MM.1S (cell line): ENCODE results near the gene PADI4.

Experiments
- DNase-seq: peaks from one replicate; pipeline ENCODE4 v3.0.0-alpha.2; 2015
- H2AFZ ChIP-seq: fragments of 300-600 bp; sonication (generic); 2 replicates; pipeline ENCODE4 v1.6.0; 2016; ENCODE audit warnings: antibody characterized with exemption, low read length
- H3F3A ChIP-seq: fragments of 300-600 bp; sonication (generic); 2 replicates; pipeline ENCODE4 v1.6.1; 2016; ENCODE audit warnings: mild to moderate bottlenecking, antibody characterized with exemption, low read length, moderate library complexity, mixed read lengths; ENCODE audit not compliant: insufficient read depth
- H3K27ac ChIP-seq: fragments of 300-600 bp; sonication (generic); 2 replicates; pipeline ENCODE4 v1.5.1; 2016; ENCODE audit warnings: mild to moderate bottlenecking, low read length
- H3K27me3 ChIP-seq: fragments of 300-600 bp; sonication (generic); replicated peaks from 2 replicates; pipeline ENCODE4 v1.6.0; 2016; ENCODE audit warnings: low read length; ENCODE audit not compliant: insufficient read depth
- H3K36me3 ChIP-seq: fragments of 300-600 bp; sonication (generic); replicated peaks from 2 replicates; pipeline ENCODE4 v1.6.1; 2016; ENCODE audit warnings: mild to moderate bottlenecking, low read length, mixed read lengths; ENCODE audit not compliant: insufficient read depth
- H3K4me1 ChIP-seq: fragments of 300-600 bp; sonication (generic); 2 replicates; pipeline ENCODE4 v1.6.1; 2016; ENCODE audit warnings: low read length, mixed read lengths
- H3K4me2 ChIP-seq: fragments of 300-600 bp; sonication (generic); 2 replicates; pipeline ENCODE4 v1.6.0; 2016; ENCODE audit warnings: low read depth, low read length
- H3K4me3 ChIP-seq: fragments of 300-600 bp; sonication (generic); 2 replicates; pipeline ENCODE4 v1.5.1; 2016; ENCODE audit warnings: low read length, mixed read lengths
- H3K79me2 ChIP-seq: fragments of 300-600 bp; sonication (generic); 2 replicates; pipeline ENCODE4 v1.6.1; 2016; ENCODE audit warnings: mixed run types, low read length, mixed read lengths
- H3K9ac ChIP-seq: fragments of 300-600 bp; sonication (generic); 2 replicates; pipeline ENCODE4 v1.6.1; 2016; ENCODE audit warnings: low read length, mixed read lengths
- H3K9me2 ChIP-seq: fragments of 300-600 bp; sonication (generic); replicated peaks from 2 replicates; pipeline ENCODE4 v1.6.1; 2016; ENCODE audit warnings: mild to moderate bottlenecking, low read length, mixed read lengths; ENCODE audit not compliant: insufficient read depth
- H3K9me3 ChIP-seq: fragments of 300-600 bp; sonication (generic); replicated peaks from 2 replicates; pipeline ENCODE4 v1.6.1; 2016; ENCODE audit warnings: mild to moderate bottlenecking, low read length, mixed read lengths; ENCODE audit not compliant: insufficient read depth
- H4K20me1 ChIP-seq: fragments of 300-600 bp; sonication (generic); 2 replicates; pipeline ENCODE4 v1.6.1; 2016; ENCODE audit warnings: mild to moderate bottlenecking, low read length, moderate library complexity, mixed read lengths; ENCODE audit not compliant: insufficient read depth
- EZH2 ChIP-seq: fragments of 300-600 bp; sonication (generic); optimal IDR thresholded peaks from 2 replicates; pipeline ENCODE3; 2017; ENCODE audit warnings: low read depth, mild to moderate bottlenecking, antibody characterized with exemption, low read length, mixed read lengths
- EZH2phosphoT487 ChIP-seq: fragments of 300-600 bp; sonication (generic); IDR thresholded peaks from 2 replicates; pipeline ENCODE4 v1.6.1; 2018; ENCODE audit warnings: antibody characterized with exemption, low read length
- TF ChIP-seq, protein P1 (sequence below): fragments of 300-600 bp; sonication (generic); IDR thresholded peaks from 2 replicates; pipeline ENCODE4 v1.5.1; 2016; ENCODE audit warnings: antibody characterized with exemption, low read length, mixed read lengths

Gene PADI4

GRCh38 chr1:17314491-17314971 is 6.5 kb downstream of the PADI4 start:
- no peak overlapping the region for H3K27ac ChIP-seq
- H2AFZ ChIP-seq: no peak overlapping the region
- no peak overlapping the region for H3K9ac ChIP-seq
- no peak overlapping the region for H3K4me2 ChIP-seq
- H3K4me1 ChIP-seq: no peaks in the 10 kb centered on the region
- no peak overlapping the region for H3K4me3 ChIP-seq
- no peak for DNase-seq
- H3K27me3 ChIP-seq: peaks cover 82% of the 10 kb centered on the region
- TF ChIP-seq, protein P1, sequence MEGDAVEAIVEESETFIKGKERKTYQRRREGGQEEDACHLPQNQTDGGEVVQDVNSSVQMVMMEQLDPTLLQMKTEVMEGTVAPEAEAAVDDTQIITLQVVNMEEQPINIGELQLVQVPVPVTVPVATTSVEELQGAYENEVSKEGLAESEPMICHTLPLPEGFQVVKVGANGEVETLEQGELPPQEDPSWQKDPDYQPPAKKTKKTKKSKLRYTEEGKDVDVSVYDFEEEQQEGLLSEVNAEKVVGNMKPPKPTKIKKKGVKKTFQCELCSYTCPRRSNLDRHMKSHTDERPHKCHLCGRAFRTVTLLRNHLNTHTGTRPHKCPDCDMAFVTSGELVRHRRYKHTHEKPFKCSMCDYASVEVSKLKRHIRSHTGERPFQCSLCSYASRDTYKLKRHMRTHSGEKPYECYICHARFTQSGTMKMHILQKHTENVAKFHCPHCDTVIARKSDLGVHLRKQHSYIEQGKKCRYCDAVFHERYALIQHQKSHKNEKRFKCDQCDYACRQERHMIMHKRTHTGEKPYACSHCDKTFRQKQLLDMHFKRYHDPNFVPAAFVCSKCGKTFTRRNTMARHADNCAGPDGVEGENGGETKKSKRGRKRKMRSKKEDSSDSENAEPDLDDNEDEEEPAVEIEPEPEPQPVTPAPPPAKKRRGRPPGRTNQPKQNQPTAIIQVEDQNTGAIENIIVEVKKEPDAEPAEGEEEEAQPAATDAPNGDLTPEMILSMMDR: no peak
- TF ChIP-seq EZH2 (no peak), EZH2phosphoT487 (no peak)
- H3K36me3 ChIP-seq: no peaks in the 10 kb centered on the region
- H3F3A ChIP-seq: no peaks in the 10 kb centered on the region
- no peaks in the 10 kb centered on the region for H4K20me1 ChIP-seq
- no peaks in the 10 kb centered on the region for H3K9me2 ChIP-seq
- no peaks in the 10 kb centered on the region for H3K9me3 ChIP-seq
- no peaks in the 10 kb centered on the region for H3K79me2 ChIP-seq

- DNase-seq: no peak
- Histone ChIP-seq H3F3A (no peaks in the 10 kb centered on the region), H3K27me3 (peaks cover 82% of the 10 kb centered on the region)
These were observed 7.6 kb downstream of the PADI4 start for GRCh38 chr1:17315542-17316130.

GRCh38 chr1:17316704-17317103 is 8.7 kb downstream of the PADI4 start:
- no peak overlapping the region for H3K4me3 ChIP-seq
- peaks cover 88% of the 10 kb centered on the region for H3K27me3 ChIP-seq
- no peak overlapping the region for H2AFZ ChIP-seq
- H4K20me1 ChIP-seq: no peaks in the 10 kb centered on the region
- no peak for DNase-seq
- TF ChIP-seq, protein P1: no peak
- TF ChIP-seq EZH2phosphoT487 (no peak), EZH2 (no peak)
- no peaks in the 10 kb centered on the region for H3K79me2 ChIP-seq
- H3K9me3 ChIP-seq: no peaks in the 10 kb centered on the region
- no peaks in the 10 kb centered on the region for H3K36me3 ChIP-seq
- no peaks in the 10 kb centered on the region for H3K9me2 ChIP-seq
- no peaks in the 10 kb centered on the region for H3F3A ChIP-seq
- no peak overlapping the region for H3K9ac ChIP-seq
- no peak overlapping the region for H3K4me2 ChIP-seq
- H3K4me1 ChIP-seq: no peaks in the 10 kb centered on the region
- no peak overlapping the region for H3K27ac ChIP-seq

More at GRCh38 chr1:17315542-17316130, 7.6 kb downstream of the PADI4 start:
- Histone ChIP-seq H3K4me2 (no peak overlapping the region), H3K4me1 (no peaks in the 10 kb centered on the region), H3K36me3 (no peaks in the 10 kb centered on the region), H3K9me2 (no peaks in the 10 kb centered on the region), H3K4me3 (no peak overlapping the region), H2AFZ (no peak overlapping the region), H3K27ac (no peak overlapping the region), H3K9me3 (no peaks in the 10 kb centered on the region), H3K79me2 (no peaks in the 10 kb centered on the region), H4K20me1 (no peaks in the 10 kb centered on the region), H3K9ac (no peak overlapping the region)
- TF ChIP-seq, protein P1: no peak
- TF ChIP-seq EZH2: no peak
- no peak for TF ChIP-seq EZH2phosphoT487
